GM12891 (cell line): ENCODE data around the gene NAA80.

Experiments
- POLR2A ChIP-seq: IDR thresholded peaks from 2 replicates; pipeline ENCODE4 v1.6.1; 2011; ENCODE audit warnings: low read depth, low read length, control low read depth
- POLR2AphosphoS5 ChIP-seq: IDR thresholded peaks from 2 replicates; pipeline ENCODE4 v1.6.1; 2011; ENCODE audit warnings: low read depth, low read length, control low read depth

DNA sequence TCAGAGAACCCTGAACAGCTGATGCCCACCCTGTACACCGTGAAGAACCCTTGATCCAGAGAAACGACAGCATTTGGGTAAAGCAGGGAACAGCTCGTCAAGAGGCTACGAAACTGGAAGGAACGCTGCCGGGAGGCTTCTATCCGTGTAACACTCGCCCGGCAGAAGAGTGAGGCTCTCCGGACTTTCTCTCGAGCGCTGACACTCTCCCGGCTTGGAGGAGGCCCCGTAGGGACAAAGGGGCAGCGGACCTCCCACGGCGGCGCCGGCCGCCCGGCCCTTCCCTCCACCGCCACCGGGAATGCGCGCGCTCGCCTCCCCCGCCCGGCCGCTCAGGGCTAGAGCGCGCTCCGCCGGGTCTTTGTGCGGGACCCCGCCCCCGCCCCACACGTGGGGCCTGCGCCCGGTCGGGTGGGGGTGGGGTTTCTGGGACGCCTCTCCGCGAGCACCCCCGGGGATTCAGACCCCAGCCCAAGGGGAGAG, 21.7 kb upstream of the NAA80 start:
- TF ChIP-seq POLR2A (no peak), POLR2AphosphoS5 (no peak)
